Measurements from ENCODE around the gene DNAH17.

DNA sequence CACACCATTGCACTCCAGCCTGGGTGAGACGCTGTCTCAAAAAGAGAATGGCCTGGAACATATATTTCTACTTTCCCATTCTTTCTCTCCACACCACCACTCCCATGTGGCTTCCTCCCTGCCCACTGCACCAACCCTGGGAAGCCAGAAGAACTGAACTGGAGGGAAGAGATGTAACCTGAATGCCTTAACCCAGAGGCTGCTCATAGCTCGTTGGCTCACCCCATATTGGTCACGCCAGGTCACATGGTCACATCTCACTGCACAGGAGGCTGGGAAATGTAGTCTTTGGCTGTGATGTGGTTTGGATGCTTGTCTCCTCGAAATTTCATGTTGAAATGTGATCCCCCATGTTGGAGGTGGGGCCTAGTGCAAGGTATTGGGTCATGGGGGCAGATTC lies 5.9 kb upstream of the DNAH17 start:
- TF ChIP-seq POLR2A (IDR thresholded peaks at IDR 0.05; ENCODE audit: low read depth, low read length) (no peak), POLR2AphosphoS5 (IDR thresholded peaks at IDR 0.05; ENCODE audit: low read depth, low read length) (no peak)

Measured in GM12892 (cell line).